ENCODE results near the gene ATP9B. TPM values are rescaled to one million over a fixed set of nuclear protein-coding genes. Genes with fewer than 3 reads are reported as not detected.

The ATP9B gene
- total and polyA plus RNA-seq, 9 donors = 19.9 to 72.1 (median 43.2) TPM

- Histone ChIP-seq H3K36me3 (no peaks in the 10 kb centered on the region), H3K9me3 (no peaks in the 10 kb centered on the region), H3K27ac (no peak overlapping the region), H3K4me3 (no peak overlapping the region), H3K27me3 (no peaks in the 10 kb centered on the region), H3K4me1 (ENCODE audit: insufficient read depth) (no peaks in the 10 kb centered on the region)
- 84 to 86% (median 86%) methylated on average over 10 of the region's 10 CpGs for WGBS, 3 donors
- no peak for TF ChIP-seq EP300 (IDR thresholded peaks at IDR 0.05)
- no peak for TF ChIP-seq POLR2A (IDR thresholded peaks at IDR 0.05)
- no peak for TF ChIP-seq CTCF (IDR thresholded peaks at IDR 0.05)
- intact Hi-C loops (cut with DNase I) = no loop called here
- no peak for DNase-seq
These were observed 225.0 kb downstream of the ATP9B start for GRCh38 chr18:79294235-79294634.

- Histone ChIP-seq H3K27me3 (no peaks in the 10 kb centered on the region), H3K4me1 (ENCODE audit: insufficient read depth) (no peaks in the 10 kb centered on the region), H3K9me3 (no peaks in the 10 kb centered on the region), H3K4me3 (no peak overlapping the region), H3K27ac (no peak overlapping the region), H3K36me3 (no peaks in the 10 kb centered on the region)
- WGBS, 3 donors = 96 to 100% (median 98%) methylated on average over 2 of the region's 2 CpGs
- DNase-seq = no peak
- intact Hi-C loops (cut with DNase I) = no loop called here
- TF ChIP-seq CTCF (IDR thresholded peaks at IDR 0.05) (no peak), EP300 (IDR thresholded peaks at IDR 0.05) (no peak), POLR2A (IDR thresholded peaks at IDR 0.05) (no peak)
These were observed 230.1 kb downstream of the ATP9B start for GRCh38 chr18:79299272-79299671.

GRCh38 chr18:79299711-79300110, 230.5 kb downstream of the ATP9B start:
- H3K4me1 ChIP-seq (ENCODE audit: insufficient read depth) = no peaks in the 10 kb centered on the region

GRCh38 chr18:79300413-79300812, 231.2 kb downstream of the ATP9B start:
- 83 to 94% (median 91%) methylated on average over 9 of the region's 9 CpGs for WGBS, 3 donors
- Histone ChIP-seq H3K9me3 (no peaks in the 10 kb centered on the region), H3K4me1 (ENCODE audit: insufficient read depth) (no peaks in the 10 kb centered on the region), H3K27ac (no peak overlapping the region), H3K36me3 (no peaks in the 10 kb centered on the region), H3K4me3 (no peak overlapping the region), H3K27me3 (no peaks in the 10 kb centered on the region)
- intact Hi-C loops (cut with DNase I) = no loop called here
- no peak for TF ChIP-seq CTCF (IDR thresholded peaks at IDR 0.05)
- TF ChIP-seq POLR2A (IDR thresholded peaks at IDR 0.05) = no peak
- DNase-seq = no peak

More at GRCh38 chr18:79299711-79300110, 230.5 kb downstream of the ATP9B start:
- Histone ChIP-seq H3K27ac (no peak overlapping the region), H3K4me3 (no peak overlapping the region), H3K36me3 (no peaks in the 10 kb centered on the region), H3K27me3 (no peaks in the 10 kb centered on the region), H3K9me3 (no peaks in the 10 kb centered on the region)
- intact Hi-C loops (cut with DNase I) = no loop called here
- WGBS, 3 donors = 87 to 91% (median 88%) methylated on average over 8 of the region's 8 CpGs
- TF ChIP-seq POLR2A (IDR thresholded peaks at IDR 0.05) (no peak), CTCF (IDR thresholded peaks at IDR 0.05) (no peak), EP300 (IDR thresholded peaks at IDR 0.05) (no peak)
- DNase-seq = no peak

- TF ChIP-seq EP300 (IDR thresholded peaks at IDR 0.05) (no peak), POLR2A (IDR thresholded peaks at IDR 0.05) (no peak), CTCF (IDR thresholded peaks at IDR 0.05) (no peak)
- Histone ChIP-seq H3K27ac (no peak overlapping the region), H3K36me3 (peaks cover under 1% of the 10 kb centered on the region), H3K4me1 (ENCODE audit: insufficient read depth) (no peaks in the 10 kb centered on the region), H3K4me3 (no peak overlapping the region), H3K9me3 (no peaks in the 10 kb centered on the region), H3K27me3 (no peaks in the 10 kb centered on the region)
- 88 to 93% (median 92%) methylated on average over 15 of the region's 15 CpGs for WGBS, 3 donors
- no peak for DNase-seq
- intact Hi-C loops (cut with DNase I) = no loop called here
These were observed 232.9 kb downstream of the ATP9B start for GRCh38 chr18:79302120-79302519.

Measured in ovary (tissue), 9 donors.